Lung microvascular endothelial cell (primary cell): ENCODE results near the gene GOLGA6B. TPM values are rescaled to one million over a fixed set of nuclear protein-coding genes. Genes with fewer than 3 reads are reported as not detected.
"Not testable (repeated sequence)": the region's sequence is repeated elsewhere in the genome, so short reads cannot be mapped to it uniquely, and the experiment has no call there.

Experiments
- DNase-seq, 2 donors: peaks; one replicate each; pipeline versions ENCODE4 v3.0.0 to v3.0.0-alpha.2; 2010; ENCODE audit warnings: low read depth in 2 of 2
- total RNA-seq: library from RNA; depleted of rRNA; stranded (reverse); fragments of >200 nt; gene quantifications from 2 replicates; pipeline ENCODE4 v1.2.1, GENCODE V29; 2014

Gene GOLGA6B
- total RNA-seq: not detected in 2 replicates

DNA sequence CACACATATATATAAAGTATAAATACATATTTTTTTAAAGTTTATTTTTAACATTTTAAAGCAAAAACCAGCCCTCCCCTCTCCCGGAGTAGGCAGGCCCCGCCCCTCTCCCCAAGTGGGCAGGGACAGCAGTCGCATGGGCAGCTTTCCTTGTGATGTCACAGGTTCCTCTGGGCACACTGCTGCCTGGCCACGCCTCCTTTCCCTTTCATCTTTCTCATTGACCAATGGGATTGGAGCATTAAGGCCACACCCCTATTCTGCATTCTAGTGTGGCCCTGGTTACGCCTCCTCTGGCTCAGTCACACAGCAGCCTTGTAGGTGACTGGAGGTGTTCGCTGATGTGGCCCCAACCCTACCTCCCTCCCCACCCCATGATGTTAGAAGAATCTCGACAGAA is at the start of gene GOLGA6B:
GOLGA6B (plus strand) TSS at position 301 of the 400 bp plus-strand sequence; CDS start at position 342, 41 bp downstream.
- DNase-seq: not testable (repeated sequence)

DNA sequence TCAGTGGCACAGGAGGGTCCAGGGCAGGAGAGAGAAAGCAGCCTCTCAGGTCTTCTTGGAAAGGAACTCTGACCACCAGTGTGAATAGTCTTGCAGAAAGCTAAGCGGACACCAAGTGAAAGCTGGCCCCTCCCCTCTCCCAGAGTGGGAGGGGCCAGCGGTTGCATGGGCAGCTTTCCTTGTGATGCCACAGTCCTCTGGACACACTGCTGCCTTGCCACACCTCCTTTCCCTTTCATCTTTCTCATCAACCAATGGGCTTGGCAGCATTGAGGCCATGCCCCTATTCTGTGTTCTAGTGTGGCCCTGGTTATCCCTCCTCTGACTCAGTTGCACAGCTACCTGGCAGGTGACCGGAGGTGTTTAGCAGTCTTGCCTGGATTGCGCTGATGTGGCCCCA is 49.7 kb upstream of the GOLGA6B start:
- DNase-seq: no peak

GRCh38 chr15:72608084-72608483 is 46.4 kb upstream of the GOLGA6B start:
- DNase-seq: not testable (repeated sequence)

DNA sequence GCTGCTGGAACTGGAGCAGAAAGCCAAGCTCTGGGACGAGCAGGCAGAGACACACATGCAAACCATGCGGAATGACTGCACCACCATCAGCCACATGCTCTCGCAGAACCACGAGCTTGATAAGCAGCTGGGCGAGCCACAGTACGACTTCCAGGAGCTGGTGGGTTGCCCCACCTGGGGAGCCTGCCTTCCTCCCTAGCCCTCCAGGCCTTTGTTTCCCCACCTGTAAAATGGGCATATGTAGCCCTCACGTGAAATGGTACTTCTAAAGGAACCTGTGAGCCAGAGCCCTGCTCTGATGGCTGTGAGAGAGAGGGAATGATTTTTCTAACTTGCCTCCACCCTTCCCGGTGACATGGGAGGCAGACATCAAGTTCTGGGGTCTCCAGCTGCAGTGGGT is 44.6 kb upstream of the GOLGA6B start:
- DNase-seq: no peak

DNA sequence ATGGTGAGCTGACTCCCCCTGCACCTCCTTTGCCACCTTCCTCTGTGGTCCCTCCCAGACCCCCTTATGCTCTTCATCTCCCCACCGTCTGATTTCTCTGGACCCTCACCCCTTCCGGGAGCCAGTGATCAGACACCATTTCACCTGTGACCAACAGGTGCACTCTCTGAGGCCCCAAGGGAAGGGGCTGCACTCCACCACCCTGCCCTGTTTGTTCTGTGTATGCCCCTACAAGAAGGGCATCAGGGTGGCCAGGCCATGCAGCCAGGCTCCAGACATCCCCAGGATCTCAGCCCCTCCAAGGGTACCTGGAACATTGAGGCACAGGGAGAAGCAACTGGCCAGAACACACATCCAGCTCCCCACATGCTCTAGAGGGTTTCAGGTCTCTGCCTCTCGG is 42.2 kb upstream of the GOLGA6B start:
- DNase-seq: not testable (repeated sequence)

DNA sequence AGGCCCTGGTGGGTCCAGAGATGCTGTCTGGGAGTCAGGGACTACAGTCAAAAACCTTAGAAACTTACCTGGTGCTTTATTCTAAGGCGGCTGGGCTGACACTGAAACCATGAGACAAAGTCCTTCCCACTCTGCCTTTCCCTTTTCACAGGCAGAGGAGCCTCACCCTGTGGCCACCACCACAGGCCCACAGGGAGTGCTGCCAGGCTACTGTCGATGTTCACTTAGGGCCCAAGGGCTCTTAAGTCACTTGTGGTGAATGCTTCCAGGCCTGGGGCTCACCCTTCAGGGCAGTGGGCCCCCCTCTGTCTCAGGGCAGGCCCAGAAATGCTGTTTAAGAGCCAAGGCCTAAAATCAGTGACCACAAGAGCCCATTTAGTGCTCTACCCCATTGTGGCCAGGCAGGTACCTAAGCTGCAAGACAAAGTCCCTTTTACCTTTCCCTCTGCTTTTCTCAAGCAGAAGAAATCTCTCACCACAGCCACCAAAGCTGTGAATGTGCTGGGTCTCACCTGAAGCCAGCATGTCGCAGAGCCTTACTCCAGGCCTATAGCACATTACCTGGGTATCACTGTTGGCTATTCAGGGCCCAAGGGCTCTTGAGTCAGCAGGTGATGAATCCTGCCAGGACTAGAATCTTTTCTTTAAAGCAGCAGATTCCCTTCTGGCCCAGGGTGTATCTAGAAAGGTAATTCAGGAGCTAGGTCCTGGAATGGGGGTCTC is 39.5 kb upstream of the GOLGA6B start:
- no peak for DNase-seq

- DNase-seq: not testable (repeated sequence)
Measured at GRCh38 chr15:72615533-72616233, 38.8 kb upstream of the GOLGA6B start.

DNA sequence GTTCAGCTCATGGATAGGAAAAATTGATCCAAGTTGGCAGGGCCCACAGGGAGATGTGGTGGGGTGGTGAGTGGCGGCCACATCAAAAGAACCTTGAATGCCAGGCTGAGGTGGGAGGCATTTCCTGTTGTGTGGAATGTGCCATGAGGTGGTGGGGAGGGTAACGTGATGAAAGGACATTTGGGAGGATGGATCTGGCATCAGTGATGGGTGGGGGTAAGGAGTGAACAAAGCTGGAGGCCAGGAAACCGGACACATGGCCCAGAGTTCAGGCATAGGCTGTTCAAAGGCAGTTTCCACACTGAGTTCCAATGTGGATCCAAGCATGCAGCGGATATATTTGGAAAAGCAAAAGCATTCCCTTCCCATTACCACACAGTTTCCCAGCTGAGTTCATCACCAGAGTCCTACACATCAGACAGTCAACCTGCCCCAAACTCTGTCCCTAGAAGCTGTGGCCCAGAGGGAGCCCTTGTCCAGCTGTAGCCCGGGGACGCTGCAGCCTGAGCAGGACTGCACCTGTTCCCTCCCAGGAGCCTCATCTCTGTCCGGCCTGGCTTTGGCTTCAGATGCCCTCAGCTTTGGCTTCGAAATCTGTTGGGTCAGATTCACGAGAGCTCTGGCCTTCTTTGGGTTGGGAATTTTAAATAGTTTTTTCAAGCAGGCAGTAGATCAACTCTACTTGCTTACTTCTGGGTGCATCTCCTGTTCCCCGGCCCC is 37.8 kb upstream of the GOLGA6B start:
- peak in 1 of 2 donors; percentile 61 for DNase-seq

- not testable (repeated sequence) for DNase-seq
Measured at GRCh38 chr15:72623854-72624253, 30.6 kb upstream of the GOLGA6B start.

- not testable (repeated sequence) for DNase-seq
Measured at GRCh38 chr15:72626153-72626552, 28.3 kb upstream of the GOLGA6B start.

- DNase-seq: not testable (repeated sequence)
Measured at GRCh38 chr15:72628249-72629067, 26.0 kb upstream of the GOLGA6B start.

GRCh38 chr15:72629068-72629570 is 25.4 kb upstream of the GOLGA6B start:
- DNase-seq: not testable (repeated sequence)

GRCh38 chr15:72636519-72637282 is 17.8 kb upstream of the GOLGA6B start:
- peak; percentile 84 to 86 for DNase-seq

GRCh38 chr15:72639759-72640483 is 14.6 kb upstream of the GOLGA6B start:
- not testable (repeated sequence) for DNase-seq

DNA sequence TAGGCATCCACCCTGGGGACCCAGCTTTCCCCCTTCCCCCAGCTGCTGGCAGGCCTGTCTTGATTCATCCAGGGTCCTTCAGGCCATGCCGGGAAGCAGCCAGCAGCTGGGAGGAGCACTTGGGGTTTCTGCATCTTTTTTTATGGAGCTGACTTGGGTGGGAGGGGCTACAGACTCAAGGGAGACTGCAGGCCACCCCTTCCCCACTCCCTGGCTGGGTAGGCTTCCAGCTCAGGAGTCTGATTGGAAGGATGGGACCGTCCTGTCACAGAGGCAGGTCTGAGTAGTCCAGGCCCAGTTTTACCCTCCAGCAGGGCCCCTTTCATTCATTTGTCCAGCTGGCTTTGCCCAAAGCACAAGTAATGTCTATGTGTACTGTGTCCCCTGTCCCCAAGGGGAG is 12.2 kb upstream of the GOLGA6B start:
- not testable (repeated sequence) for DNase-seq

- not testable (repeated sequence) for DNase-seq
Measured at GRCh38 chr15:72648631-72649253, 5.8 kb upstream of the GOLGA6B start.

GRCh38 chr15:72656014-72656413 is 1.5 kb downstream of the GOLGA6B start:
- DNase-seq: not testable (repeated sequence)

GRCh38 chr15:72661081-72661480 is 6.6 kb downstream of the GOLGA6B start:
- not testable (repeated sequence) for DNase-seq

DNA sequence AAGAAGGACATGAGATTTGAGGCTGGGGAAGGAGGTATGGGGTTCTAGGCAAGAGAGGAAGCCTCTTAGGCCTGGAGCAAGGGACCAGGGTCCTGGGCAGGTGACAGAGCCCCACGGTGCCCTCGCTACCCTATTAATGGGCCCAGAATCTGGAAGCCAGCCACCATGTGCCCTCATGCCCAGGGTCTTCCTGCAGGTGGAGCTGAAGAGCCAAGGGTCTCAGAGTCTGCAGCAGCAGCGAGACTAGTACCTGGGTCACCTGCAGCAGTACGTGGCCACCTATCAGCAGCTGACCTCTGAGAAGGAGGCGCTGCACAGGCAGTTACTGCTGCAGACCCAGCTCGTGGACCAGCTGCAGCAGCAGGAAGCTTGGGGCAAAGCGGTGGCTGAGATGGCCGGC is 9.4 kb downstream of the GOLGA6B start:
- DNase-seq: not testable (repeated sequence)
